Stimulated activated CD8-positive, alpha-beta memory T cell treated with anti-CD3 and anti-CD28 coated beads, Interleukin-12 subunit alpha, Interleukin-12 subunit beta, amount 100 ng/mL, for 24 hours (primary cell): ENCODE data around the gene YEATS2.

ENCODE experiments used
- DNase-seq: peaks from one replicate; pipeline ENCODE4 v3.0.0-alpha.2; 2020; ENCODE audit errors: extremely low read depth

Gene YEATS2

DNA sequence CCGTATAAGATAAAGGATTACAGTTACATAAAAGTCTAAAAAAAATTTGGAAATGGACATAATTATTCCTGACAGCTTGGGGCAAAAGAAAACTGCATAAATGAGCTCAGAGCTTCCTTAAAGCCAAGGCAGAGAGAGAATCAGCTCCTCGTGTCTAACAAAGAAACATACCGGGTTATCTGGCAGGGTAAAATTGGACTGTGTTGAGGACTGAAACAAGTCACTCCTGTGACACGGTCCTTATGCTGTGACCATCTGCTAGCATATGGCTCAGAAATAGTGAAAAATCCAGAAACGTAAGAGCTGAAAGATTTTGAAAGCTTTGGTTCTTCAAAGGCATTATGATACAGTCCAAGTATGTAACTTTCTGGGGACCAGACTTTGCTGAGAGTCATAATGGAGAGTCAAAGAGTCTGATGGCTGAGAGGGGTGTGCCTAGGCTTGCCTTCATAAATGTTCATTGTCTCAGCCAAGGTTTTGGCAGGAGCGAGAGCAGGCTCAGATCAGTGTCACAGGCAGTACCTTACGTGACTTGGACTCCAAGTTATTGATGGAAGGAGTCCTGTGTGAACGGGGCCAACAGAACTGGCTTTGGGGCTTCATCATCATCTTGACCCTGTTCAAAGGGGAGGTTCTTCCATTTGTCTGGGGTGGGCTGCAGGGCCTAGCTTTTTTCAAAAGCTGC, 115.3 kb downstream of the YEATS2 start:
- DNase-seq: no peak

DNA sequence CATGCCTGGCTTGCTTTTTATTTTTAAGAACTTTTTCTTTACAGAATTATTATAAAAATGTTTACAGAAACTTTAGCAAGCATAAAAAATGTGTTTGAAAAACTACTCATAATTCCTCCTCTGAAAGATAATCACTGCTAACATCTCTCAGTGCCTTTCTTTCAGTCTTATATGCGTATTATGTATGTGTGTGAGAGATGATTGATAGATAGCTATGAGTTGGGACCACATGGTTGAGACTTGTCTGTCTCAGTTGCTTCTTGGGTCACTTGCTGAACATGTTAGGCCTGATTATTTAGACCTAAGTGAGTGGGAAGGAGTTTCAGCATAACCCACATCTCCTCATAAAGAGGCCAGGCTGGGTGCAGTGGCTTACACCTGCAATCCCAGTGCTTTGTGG, 116.6 kb downstream of the YEATS2 start:
- DNase-seq: no peak

DNA sequence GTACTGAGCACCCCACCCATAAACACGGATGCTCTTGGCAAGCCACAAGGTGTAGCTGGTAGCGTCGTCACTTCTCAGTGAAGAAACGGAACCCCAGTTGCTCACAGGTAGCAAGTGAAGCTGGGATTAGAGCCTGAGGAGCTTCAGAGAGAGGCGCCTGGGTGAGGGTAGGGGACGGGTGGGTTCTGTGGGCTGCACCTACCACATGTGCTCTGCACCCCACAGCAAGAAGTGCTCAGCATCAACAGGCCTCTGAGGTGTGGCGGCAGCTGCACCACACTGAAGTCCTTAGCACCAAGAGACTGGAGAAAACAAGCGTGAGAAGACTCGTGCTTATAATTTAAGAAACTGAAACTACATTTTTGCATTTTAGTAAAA, 118.0 kb downstream of the YEATS2 start:
- DNase-seq: no peak

DNA sequence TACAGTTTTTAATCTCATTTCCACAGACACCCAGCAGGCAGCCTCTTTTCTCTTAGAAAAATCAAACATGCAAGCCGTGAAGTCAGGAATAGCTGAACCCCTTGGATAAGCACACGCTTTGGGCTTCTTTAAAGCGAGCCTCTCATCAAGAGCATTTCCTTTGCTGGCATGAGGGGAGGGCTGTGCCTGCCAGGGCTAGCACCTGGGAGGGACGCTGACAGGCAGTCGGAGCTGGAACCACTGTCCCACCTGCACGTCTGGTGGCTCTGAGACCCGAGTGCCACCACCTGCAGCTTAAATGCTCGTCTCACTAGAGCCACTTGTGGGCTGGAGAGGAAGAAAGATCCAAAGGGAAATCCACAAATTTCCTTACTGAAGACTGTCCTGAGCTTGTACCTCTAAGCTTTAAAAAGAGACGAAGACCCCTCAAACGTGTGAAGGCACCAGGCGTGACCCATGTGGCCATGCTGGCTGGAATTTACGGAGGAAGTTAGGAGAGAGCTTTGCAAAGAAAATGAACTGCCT, 118.4 kb downstream of the YEATS2 start:
- no peak for DNase-seq

DNA sequence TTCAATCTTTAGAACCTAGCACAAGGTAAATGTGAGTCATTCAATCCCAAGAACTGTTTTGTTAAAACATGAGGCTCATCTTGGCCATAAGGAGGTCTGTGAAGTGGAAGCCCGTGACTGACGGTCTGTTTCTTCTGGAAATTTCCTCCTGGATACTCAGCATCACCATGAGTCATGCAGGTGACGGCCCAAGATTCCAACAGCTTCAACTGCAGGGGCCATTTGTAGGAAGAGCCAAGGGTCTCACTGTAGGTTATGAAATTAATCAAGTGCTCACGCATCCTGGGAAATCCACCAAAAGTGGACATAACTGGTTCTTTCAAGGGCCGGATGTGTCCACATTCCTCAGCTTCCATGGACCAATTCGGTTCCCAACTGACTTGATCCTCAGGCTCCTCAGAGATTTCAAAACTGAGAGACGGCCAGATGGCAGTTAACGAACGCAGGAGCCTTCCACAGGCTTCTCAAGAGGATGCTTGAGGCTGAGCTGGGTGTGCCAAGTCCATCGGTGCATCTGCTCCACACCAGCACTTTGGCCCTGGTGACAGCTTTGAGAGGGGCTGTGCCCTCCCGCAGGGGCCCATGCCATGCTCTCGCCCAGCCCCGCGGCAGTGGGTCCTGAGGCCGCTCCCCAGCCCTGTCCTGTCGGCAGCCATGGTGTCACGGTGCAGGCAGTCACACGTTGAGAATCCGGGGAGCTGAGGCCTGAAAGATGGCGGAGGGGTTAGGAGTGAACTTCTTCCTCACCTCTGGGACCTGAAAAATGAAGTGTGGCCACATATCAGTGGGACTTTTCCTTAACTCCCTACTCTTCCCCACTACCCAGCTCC, 119.3 kb downstream of the YEATS2 start:
- no peak for DNase-seq

DNA sequence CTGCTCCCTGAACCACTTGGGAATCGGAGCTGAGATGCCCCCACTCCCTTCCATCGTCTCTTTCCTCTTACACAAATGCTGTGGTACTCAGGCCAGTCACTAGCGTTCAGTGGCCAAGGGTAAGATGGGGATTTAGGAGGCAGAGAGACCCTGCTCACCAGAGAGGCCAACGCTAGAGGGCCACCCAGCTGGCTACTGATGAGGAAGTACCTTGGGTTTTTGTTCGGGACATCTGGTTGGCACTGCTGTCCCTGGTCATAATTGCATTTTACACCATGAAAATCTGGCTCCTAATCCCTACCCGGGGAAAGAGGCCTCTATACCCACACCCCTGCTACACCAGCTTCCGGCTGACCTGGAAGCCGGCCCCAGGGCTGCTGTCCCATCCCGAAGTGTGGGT, 120.0 kb downstream of the YEATS2 start:
- no peak for DNase-seq

DNA sequence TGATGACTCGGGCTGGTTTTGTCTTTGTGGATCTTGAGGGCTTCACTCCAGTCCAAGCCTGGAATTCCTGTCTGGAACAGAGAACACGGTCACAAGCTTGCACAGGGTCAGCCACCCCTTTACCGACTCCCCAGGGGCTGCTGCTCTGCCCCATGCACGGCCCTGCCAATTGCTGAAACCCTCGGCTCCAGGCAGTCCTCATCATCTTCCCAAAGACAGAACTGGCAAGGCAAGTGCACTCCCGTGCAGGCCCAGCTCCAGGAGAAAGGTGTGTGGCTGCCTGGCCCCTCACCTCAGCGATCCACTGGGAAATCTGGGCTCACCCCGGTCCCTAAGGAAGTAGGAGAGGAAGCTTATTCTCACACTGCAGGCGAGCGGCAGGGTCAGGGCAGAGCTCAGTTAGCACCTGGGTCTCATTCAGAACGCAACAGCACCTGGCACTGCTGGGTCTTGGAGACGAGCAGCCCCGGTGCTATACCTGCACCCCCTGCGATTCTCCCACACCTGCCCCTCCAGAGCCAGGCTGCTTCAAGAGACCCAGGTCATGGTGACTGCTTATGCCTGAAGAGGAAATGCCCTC, 120.5 kb downstream of the YEATS2 start:
- DNase-seq: no peak

DNA sequence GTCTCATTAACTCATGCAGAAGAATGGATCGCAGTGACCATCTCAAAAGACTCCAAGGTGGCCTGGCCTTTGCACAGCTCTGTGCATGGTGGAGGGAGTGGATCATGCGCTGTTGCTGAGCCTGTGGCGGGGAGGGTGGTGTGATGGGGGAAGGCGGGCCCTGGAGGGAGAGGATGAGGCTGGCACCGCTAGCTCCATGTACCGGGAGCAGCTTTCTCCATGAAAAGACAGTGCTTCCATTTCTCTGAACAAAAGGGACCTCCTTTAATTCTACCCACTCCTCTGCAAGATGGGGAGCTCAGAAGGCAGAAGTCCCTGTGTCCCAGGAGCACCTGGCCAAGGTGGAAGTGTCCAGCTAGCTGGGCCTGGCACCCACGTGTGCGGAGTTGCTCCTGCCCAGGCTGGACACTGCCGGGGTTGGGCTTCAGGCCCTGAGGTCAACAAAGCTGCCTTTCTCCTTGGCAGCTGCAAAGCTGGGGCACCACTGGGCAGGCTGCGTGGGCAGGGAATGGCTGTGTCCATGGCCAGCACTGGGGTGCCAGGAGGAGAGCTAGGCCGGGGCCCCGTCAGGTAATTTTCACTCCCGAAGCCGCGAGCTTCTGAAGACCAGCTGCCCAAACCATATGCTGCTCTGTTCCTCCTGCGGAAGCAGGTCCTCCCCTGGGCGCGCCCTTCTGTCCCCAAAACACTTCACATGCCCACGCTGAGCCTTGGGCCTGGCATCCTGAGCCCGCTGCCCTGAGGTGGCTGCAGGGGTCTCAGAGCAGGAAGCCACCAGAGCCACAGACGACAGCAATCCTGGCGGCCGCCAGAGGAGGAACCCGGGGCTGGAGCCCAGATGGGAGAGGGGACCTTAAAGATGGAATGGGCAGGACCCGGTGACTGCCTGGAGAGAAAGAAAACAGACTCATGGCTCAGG, 121.4 kb downstream of the YEATS2 start:
- no peak for DNase-seq

DNA sequence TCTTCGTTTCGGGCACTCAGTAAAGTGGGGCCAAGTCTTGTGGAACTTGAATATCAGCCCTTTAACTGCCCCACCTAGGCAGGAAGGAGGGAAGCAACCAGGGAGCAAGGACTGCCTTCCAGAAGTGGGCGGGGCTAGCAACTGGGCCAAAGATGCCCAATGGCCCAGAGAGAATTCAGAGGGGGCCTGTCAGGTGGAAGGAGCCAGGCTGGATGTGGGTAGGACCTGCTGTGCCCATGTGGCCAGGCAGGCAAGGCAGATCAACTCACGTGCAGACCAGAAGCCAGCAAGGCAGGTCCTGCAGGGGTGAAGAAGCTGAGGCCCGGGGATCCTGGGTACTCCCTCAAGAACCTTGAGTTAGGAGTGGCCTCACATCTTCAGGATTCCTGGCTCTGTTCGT, 122.2 kb downstream of the YEATS2 start:
- no peak for DNase-seq

DNA sequence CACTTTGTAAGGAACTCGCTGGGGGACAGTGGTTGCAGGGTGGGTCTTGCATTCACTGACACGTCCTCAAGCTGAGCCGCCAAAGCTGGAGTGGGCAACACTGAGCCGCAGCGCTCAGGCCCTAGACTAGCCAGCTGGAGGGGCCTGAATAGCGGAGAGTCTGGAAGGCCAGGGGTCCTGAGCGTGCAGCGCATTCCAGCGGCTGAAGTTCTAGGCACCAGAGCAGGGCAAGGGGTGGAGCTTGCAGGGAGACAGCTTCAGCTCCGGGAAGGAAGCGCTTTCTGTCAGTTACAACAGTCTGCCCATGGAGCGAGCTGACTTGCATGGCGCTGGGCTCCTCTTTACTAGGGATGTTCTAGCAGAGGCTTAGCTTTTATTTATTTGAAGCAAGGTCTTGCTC, 125.0 kb downstream of the YEATS2 start:
- no peak for DNase-seq

DNA sequence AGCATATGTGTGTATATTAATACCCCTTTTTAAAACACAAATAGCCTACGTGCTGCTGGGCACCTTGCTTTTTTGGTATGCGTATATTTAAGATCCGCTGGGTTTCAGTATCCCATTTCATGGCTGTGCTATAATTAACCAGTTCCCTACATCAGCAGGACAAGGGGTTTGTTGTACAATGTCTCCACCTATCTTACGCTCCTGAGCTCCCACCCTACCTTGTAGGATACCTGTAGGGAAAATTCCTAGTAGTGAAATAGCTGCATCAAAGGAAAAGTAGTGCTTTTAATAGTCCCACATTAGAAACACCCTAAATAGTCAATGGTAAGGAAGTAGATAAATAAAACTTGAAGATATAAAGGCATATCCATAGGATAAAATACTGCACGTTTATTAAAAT, 126.4 kb downstream of the YEATS2 start:
- DNase-seq: no peak

DNA sequence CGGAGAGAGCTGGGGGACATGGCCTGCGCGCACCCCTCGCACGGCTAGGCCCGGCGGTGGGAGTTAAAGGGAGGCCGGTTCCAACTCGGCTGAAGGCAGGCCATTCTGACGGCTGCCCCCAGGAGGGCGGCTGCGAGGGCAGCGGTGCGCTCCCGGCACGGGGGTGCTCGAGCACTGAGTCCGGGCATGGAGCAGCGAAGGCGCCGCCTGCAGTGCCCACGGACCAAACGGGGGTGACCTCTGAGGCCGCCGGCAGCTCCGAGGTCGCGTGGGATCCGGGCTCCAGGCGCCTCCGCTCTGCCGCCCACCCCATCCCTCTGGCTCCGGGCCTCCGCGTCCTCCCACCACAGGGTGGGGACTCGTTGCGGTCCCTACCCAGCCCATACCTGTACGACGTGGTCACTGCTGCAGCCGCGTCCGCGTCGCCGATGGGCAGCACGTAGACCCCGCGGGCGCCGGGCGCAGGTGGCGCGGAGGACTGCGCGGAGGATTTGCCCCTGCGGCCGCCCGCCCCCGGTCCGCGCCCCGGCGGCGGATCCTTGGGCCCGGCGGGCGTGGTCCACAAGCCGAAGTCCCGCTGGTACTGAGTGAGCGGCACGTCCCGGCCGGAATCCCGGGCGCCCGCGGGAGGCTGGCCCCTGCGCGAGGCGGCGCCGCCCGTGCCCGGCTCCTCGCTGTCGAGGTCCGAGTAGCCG, 127.3 kb downstream of the YEATS2 start:
- no peak for DNase-seq

DNA sequence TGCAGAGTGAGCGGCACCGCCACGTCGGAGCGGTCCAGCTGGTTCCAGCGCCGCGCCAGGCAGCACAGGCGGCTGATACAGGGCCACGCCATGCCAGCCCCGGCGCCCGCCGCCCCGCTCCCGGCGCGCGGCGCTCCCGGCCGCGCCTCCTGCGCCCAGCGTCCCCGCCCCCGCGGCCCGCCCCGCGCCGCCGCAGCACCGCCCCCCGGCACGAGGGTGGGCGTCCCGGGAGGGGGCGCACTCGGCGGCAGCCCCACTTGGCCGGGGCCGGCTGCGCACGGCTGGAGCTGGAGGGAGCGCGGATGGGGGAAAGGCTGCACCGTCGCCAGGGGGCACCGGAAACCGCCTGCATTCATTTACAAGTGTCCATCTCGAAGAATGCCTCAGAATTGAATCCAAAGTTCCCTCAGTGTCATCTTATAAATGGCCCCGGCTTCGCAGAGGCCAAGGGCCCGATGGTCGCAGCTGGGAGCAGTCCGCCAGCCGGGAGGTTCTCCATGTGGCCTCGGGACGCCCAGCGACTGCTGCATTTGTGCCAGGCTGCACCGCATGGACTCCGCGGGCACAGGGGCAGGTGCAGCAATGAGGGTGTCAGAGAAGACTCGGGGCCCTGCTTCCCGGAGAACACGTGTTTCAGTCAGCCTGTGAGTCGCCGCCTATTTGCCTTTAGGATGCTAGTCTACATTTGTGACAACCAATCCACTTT, 128.0 kb downstream of the YEATS2 start, which contains the start of gene MAP6D1:
MAP6D1 (minus strand) TSS at position 122 of the 706 bp plus-strand sequence; CDS start at position 92, 30 bp downstream.
- peak; percentile 10 for DNase-seq

DNA sequence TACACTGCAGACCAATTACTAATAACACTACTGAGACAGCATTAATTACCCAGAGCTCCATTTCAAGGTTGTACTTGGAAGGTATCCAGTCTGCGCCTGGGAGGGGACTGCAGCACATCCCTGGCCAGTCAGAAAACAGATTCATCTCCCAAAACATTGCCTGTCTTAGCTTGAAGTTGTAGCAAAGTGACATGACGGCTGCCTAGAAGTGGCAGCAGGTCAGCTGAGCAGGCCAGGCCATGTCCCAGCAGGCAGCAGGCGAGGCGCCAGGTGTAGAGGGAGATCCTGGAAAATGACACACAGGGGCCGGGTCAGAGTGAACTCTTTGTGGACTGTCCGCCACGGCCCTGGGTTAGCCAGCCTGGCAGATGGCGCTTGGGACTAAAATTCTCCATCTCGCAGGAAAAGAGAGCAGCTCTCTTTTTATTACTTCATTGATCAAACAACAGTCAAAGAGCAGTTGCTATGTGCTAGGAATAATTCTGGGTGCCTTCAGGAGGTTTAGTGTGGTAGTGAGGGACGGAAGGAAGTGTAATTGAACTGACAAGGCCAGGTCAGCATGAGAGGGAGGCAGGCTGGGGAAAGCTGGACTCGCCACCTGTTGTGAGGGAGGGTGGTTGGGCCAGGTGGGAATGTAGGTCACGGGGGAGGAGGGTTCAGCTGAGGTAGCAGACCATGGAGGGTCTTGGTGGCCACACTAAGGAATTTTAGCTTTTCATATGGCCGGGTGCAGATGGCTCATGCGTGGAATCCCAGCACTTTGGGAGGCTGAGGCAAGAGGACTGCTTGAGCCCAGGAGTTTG, 129.1 kb downstream of the YEATS2 start:
- no peak for DNase-seq

DNA sequence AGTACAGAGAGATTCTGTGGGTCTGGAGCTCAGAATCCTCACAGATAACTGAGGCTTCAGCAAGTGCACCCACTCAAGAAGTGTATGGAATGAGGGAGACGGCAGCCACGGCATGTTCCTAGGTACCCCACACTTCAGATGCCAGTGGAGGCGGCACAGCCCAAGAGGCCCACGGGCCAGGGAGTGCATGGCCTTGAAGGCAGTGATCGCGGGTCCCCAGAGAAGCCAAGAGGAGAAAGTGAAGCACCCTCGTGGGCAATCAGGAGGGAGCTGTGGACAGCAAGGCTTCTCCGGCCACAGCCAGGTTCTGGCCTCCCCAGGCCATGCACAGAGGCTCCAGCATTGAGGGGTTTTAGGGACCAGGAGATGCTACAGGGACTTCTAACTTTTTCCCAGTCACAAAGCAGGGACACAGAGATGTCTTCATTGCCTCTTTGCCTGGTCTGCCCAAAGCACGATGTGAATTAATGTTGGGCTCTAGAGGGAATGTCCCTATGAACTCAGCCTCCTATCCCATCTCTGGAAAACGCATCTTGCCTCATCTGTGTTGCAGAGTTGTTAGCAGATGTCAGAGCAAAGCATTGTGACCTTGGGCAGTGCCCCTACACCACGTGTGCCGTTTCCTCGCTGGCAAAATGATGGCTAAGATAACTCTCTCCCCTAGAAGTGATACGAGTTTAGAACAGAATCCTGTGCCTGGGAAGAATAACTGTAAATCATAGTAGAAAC, 130.4 kb downstream of the YEATS2 start:
- DNase-seq: no peak

DNA sequence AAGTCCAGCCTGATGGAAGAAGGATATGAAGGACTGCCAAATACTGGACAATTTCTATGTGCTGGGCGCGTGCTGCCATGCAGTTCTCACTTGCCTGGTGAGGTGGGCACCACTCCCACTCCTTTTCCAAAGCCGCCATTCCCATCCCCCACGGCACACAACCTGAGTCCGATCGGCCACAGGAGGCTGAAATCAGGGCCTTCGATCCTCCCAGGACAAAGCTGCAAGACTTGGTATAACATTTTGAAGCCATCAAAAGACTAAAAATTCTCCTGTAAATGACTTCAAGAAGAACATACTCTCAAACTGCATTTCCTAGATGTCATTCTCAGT, 130.9 kb downstream of the YEATS2 start:
- DNase-seq: no peak

DNA sequence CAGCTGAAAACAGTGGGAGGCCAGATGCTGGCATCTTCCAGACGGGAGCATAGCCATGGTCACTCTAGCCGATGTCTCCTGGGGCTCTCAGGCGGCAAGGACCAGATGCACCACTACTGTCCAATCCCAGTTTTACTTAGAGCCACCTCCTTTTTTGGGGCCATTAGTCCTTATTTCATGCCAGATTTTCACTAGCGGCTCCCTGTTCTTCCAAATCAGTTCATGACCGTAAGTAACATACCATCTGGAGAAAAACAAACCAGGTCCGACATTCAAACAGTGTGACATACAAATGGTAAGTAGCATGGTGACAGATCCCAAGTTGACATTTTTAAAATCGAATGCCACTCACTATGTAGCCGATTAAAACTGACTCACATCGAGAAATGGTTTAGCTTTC, 131.9 kb downstream of the YEATS2 start:
- no peak for DNase-seq

DNA sequence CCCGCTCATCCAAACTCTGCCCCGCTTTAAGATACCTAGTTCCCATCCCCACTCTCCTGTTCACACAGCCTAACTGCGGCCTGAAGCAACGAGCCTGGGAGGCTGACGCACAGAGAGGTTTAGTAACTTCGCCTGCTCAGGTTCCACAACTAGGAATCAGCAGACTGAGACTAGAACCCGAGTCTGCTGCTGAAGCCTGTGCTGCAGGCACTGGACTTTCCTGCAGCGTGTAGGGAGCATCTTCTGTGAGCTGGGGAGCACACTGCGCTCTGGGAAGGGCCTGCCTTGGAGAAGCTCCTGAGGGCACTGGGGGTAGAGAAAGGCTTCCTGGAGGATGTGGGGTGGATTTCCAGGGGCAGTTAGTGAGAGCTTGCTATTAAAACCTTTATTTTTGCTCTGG, 132.6 kb downstream of the YEATS2 start:
- DNase-seq: no peak

DNA sequence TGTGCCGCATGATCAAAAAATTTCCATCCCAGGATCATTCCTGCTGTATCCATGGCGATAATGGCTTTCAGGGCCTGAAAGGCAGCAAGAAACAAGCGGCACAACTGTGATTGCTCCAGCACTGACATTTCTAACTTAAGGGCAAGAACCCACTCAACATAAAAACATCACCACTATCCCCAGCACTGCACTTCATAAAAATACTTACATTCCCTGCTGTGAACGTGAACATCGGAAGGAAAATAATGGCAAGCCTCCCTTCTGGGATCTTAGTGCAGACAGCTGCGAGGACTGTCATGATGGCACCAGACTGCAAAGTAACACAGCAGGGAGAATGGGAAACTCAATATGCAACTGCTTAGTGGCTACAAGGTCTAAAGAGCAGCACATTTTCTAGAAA, 135.9 kb downstream of the YEATS2 start:
- DNase-seq: no peak
